ENCODE data around the gene BICC1. TPM values are rescaled to one million over a fixed set of nuclear protein-coding genes. Genes with fewer than 3 reads are reported as not detected.
A peak's percentile ranks its signal among the peaks of the same experiment; 100 is the strongest.

BICC1 gene
- total and polyA plus RNA-seq, 8 donors: 0.29 to 25.0 (median 4.5) TPM

- H3K9me3 ChIP-seq: peaks cover 0 to 14% (median 2%) of the 10 kb centered on the region in 4 donors
- no peaks in the 10 kb centered on the region for H3K27me3 ChIP-seq
- TF ChIP-seq CTCF (IDR thresholded peaks at IDR 0.05): no peak
- TF ChIP-seq EP300 (IDR thresholded peaks at IDR 0.05): no peak
- TF ChIP-seq POLR2A (IDR thresholded peaks at IDR 0.05): no peak
- no peak for TF ChIP-seq POLR2AphosphoS5 (IDR thresholded peaks at IDR 0.05)
- H3K4me3 ChIP-seq: no peak overlapping the region
- WGBS, 5 donors: 31 to 39% (median 36%) methylated on average over 2 of the region's 2 CpGs
- no peaks in the 10 kb centered on the region for H3K4me1 ChIP-seq
- DNase-seq: no peak
- intact Hi-C loops (cut with DNase I; ENCODE audit: low total_unique reads): no loop called here
- no peaks in the 10 kb centered on the region for H3K36me3 ChIP-seq
- H3K27ac ChIP-seq: no peak overlapping the region
Observed at GRCh38 chr10:58661902-58662301, 149.2 kb downstream of the BICC1 start.

GRCh38 chr10:58662314-58662713, 149.6 kb downstream of the BICC1 start:
- WGBS, 5 donors: 62 to 69% (median 66%) methylated on average over 4 of the region's 4 CpGs
- H3K4me1 ChIP-seq: no peaks in the 10 kb centered on the region
- no peak overlapping the region for H3K4me3 ChIP-seq
- DNase-seq: no peak
- no peak overlapping the region for H3K27ac ChIP-seq
- TF ChIP-seq POLR2AphosphoS5 (IDR thresholded peaks at IDR 0.05): peak in 1 of 3 donors; percentile 21
- no peak for TF ChIP-seq POLR2A (IDR thresholded peaks at IDR 0.05)
- no peaks in the 10 kb centered on the region for H3K27me3 ChIP-seq
- peaks cover 0 to 14% (median 2%) of the 10 kb centered on the region in 4 donors for H3K9me3 ChIP-seq
- no peaks in the 10 kb centered on the region for H3K36me3 ChIP-seq
- intact Hi-C loops (cut with DNase I; ENCODE audit: low total_unique reads): no loop called here

GRCh38 chr10:58665361-58665760, 152.7 kb downstream of the BICC1 start:
- H3K4me1 ChIP-seq: no peaks in the 10 kb centered on the region
- no peak overlapping the region for H3K4me3 ChIP-seq

GRCh38 chr10:58666024-58666423, 153.4 kb downstream of the BICC1 start:
- TF ChIP-seq CTCF (IDR thresholded peaks at IDR 0.05): no peak
- TF ChIP-seq POLR2AphosphoS5 (IDR thresholded peaks at IDR 0.05): no peak
- TF ChIP-seq EP300 (IDR thresholded peaks at IDR 0.05): no peak
- TF ChIP-seq POLR2A (IDR thresholded peaks at IDR 0.05): no peak
- no peaks in the 10 kb centered on the region for H3K36me3 ChIP-seq
- peak overlapping the region; percentile 20 to 27 (median 22) for H3K4me3 ChIP-seq
- peaks cover 0 to 14% (median 2%) of the 10 kb centered on the region in 4 donors for H3K9me3 ChIP-seq
- no peaks in the 10 kb centered on the region for H3K27me3 ChIP-seq
- intact Hi-C loops (cut with DNase I; ENCODE audit: low total_unique reads): no loop called here
- peak overlapping the region in 2 of 5 donors; percentile 3 to 12 for H3K27ac ChIP-seq
- no peaks in the 10 kb centered on the region for H3K4me1 ChIP-seq
- peak in 1 of 2 donors; percentile 53 for DNase-seq
- 29 to 49% (median 35%) methylated on average over 3 of the region's 3 CpGs for WGBS, 5 donors

More at GRCh38 chr10:58665361-58665760, 152.7 kb downstream of the BICC1 start:
- intact Hi-C loops (cut with DNase I; ENCODE audit: low total_unique reads): no loop called here
- Histone ChIP-seq H3K36me3 (no peaks in the 10 kb centered on the region), H3K9me3 (peaks cover 0 to 14% (median 2%) of the 10 kb centered on the region in 4 donors), H3K27me3 (no peaks in the 10 kb centered on the region), H3K27ac (peak overlapping the region in 1 of 5 donors; percentile 12)
- 28 to 44% (median 36%) methylated on average over 3 of the region's 3 CpGs for WGBS, 5 donors
- DNase-seq: no peak
- TF ChIP-seq POLR2A (IDR thresholded peaks at IDR 0.05) (no peak), POLR2AphosphoS5 (IDR thresholded peaks at IDR 0.05) (no peak), EP300 (IDR thresholded peaks at IDR 0.05) (no peak), CTCF (IDR thresholded peaks at IDR 0.05) (no peak)

GRCh38 chr10:58667658-58668310, 155.1 kb downstream of the BICC1 start:
- intact Hi-C loops (cut with DNase I; ENCODE audit: low total_unique reads): no loop called here
- H3K9me3 ChIP-seq: peaks cover 0 to 14% (median 2%) of the 10 kb centered on the region in 4 donors
- no peak overlapping the region for H3K4me3 ChIP-seq
- H3K4me1 ChIP-seq: no peaks in the 10 kb centered on the region
- H3K27ac ChIP-seq: no peak overlapping the region
- WGBS, 5 donors: 69 to 83% (median 76%) methylated on average over 3 of the region's 3 CpGs
- TF ChIP-seq POLR2AphosphoS5 (IDR thresholded peaks at IDR 0.05): no peak
- no peak for TF ChIP-seq CTCF (IDR thresholded peaks at IDR 0.05)
- TF ChIP-seq EP300 (IDR thresholded peaks at IDR 0.05): no peak
- TF ChIP-seq POLR2A (IDR thresholded peaks at IDR 0.05): no peak
- H3K27me3 ChIP-seq: no peaks in the 10 kb centered on the region
- DNase-seq: no peak
- no peaks in the 10 kb centered on the region for H3K36me3 ChIP-seq
